Neural cell (in vitro differentiated cells): ENCODE results near the gene MIS18BP1. TPM values are rescaled to one million over a fixed set of nuclear protein-coding genes. Genes with fewer than 3 reads are reported as not detected.

Experiments used
- H2AFZ ChIP-seq: fragments of 200-600, 300-800 bp; sonication (generic), shearing (Covaris generic); 2 replicates; pipeline ENCODE4 v1.6.0; 2014; ENCODE audit warnings: low read depth, mild to moderate bottlenecking, antibody characterized with exemption, low read length, moderate library complexity
- H3F3A ChIP-seq: fragments of 200-600 bp; shearing (Covaris generic); 2 replicates; pipeline ENCODE4 v1.6.1; 2016; ENCODE audit warnings: mild to moderate bottlenecking, moderate library complexity, mixed read lengths, antibody characterized with exemption, low read length; ENCODE audit not compliant: insufficient read depth, poor library complexity, severe bottlenecking
- H3K27ac ChIP-seq: fragments of 200-600, 300-800 bp; sonication (generic), shearing (Covaris generic); 2 replicates; pipeline ENCODE4 v1.5.1; 2014; ENCODE audit warnings: mild to moderate bottlenecking, low read length, moderate library complexity
- H3K27me3 ChIP-seq: fragments of 300-800, 200-600 bp; sonication (generic), shearing (Covaris generic); 2 replicates; pipeline ENCODE4 v1.6.0; 2014; ENCODE audit warnings: mild to moderate bottlenecking, low read depth, low read length, moderate library complexity; ENCODE audit not compliant: insufficient read depth
- H3K36me3 ChIP-seq: fragments of 300-800, 200-600 bp; sonication (generic), shearing (Covaris generic); 2 replicates; pipeline ENCODE4 v1.5.1; 2014; ENCODE audit warnings: mild to moderate bottlenecking, antibody characterized with exemption, low read length, moderate library complexity; ENCODE audit not compliant: insufficient read depth
- H3K4me2 ChIP-seq: fragments of 300-800, 200-600 bp; sonication (generic), shearing (Covaris generic); 2 replicates; pipeline ENCODE4 v1.6.0; 2014; ENCODE audit warnings: mild to moderate bottlenecking, low read length
- H3K4me3 ChIP-seq: fragments of 300-800, 200-600 bp; sonication (generic), shearing (Covaris generic); 2 replicates; pipeline ENCODE4 v1.5.1; 2014; ENCODE audit warnings: mild to moderate bottlenecking, low read length, moderate library complexity
- H3K79me2 ChIP-seq: fragments of 200-600 bp; shearing (Covaris generic); replicated peaks from 2 replicates; pipeline ENCODE4 v1.6.0; 2014; ENCODE audit warnings: mild to moderate bottlenecking, low read length, moderate library complexity; ENCODE audit not compliant: insufficient read depth
- H3K9ac ChIP-seq: fragments of 300-800, 200-600 bp; sonication (generic), shearing (Covaris generic); 2 replicates; pipeline ENCODE4 v1.6.1; 2016; ENCODE audit warnings: mild to moderate bottlenecking, low read length, mixed read lengths
- H3K9me2 ChIP-seq: fragments of 200-600 bp; shearing (Covaris generic); 2 replicates; pipeline ENCODE4 v1.6.1; 2016; ENCODE audit warnings: mild to moderate bottlenecking, low read length, mixed read lengths; ENCODE audit not compliant: insufficient read depth
- H3K9me3 ChIP-seq: fragments of 200-600, 300-800 bp; sonication (generic), shearing (Covaris generic); 2 replicates; pipeline ENCODE4 v1.6.1; 2016; ENCODE audit warnings: mild to moderate bottlenecking, mixed run types, low read length, moderate library complexity, mixed read lengths
- H4K20me1 ChIP-seq: fragments of 200-600 bp; shearing (Covaris generic); 2 replicates; pipeline ENCODE4 v1.6.1; 2016; ENCODE audit warnings: mild to moderate bottlenecking, mixed run types; ENCODE audit not compliant: insufficient read depth
- EP300 ChIP-seq: fragments of 450-650 bp; conservative IDR thresholded peaks from 2 replicates; pipeline ENCODE4 v1.6.1; 2014; ENCODE audit warnings: antibody characterized with exemption, mild to moderate bottlenecking, moderate library complexity; ENCODE audit not compliant: poor library complexity, severe bottlenecking
- EZH2 ChIP-seq: fragments of 200-600, 300-800 bp; shearing (Covaris generic), sonication (generic); IDR thresholded peaks from 2 replicates; pipeline ENCODE4 v1.6.1; 2014; ENCODE audit warnings: antibody characterized with exemption, low read length, borderline replicate concordance, mild to moderate bottlenecking; ENCODE audit not compliant: insufficient read depth, poor library complexity, severe bottlenecking
- MXI1 ChIP-seq: fragments of 450-650 bp; conservative IDR thresholded peaks from 2 replicates; pipeline ENCODE4 v1.6.1; 2014; ENCODE audit warnings: antibody characterized with exemption, mild to moderate bottlenecking; ENCODE audit not compliant: poor library complexity, severe bottlenecking
- POLR2AphosphoS5 ChIP-seq: IDR thresholded peaks from 2 replicates; pipeline ENCODE4 v1.6.1; 2012
- RAD21 ChIP-seq: fragments of 450-650 bp; conservative IDR thresholded peaks from 2 replicates; pipeline ENCODE4 v1.6.1; 2014; ENCODE audit warnings: antibody characterized with exemption, mild to moderate bottlenecking, moderate library complexity
- SMC3 ChIP-seq: fragments of 450-650 bp; conservative IDR thresholded peaks from 2 replicates; pipeline ENCODE4 v1.6.1; 2014; ENCODE audit warnings: antibody characterized with exemption, mild to moderate bottlenecking, moderate library complexity; ENCODE audit not compliant: poor library complexity
- TAF1 ChIP-seq: IDR thresholded peaks from 2 replicates; pipeline ENCODE4 v1.6.1; 2012; ENCODE audit warnings: low read depth
- polyA plus RNA-seq: library from polyadenylated mRNA; depleted of rRNA; stranded (reverse); fragments of >200 nt; gene quantifications from 2 replicates; pipeline ENCODE4 v1.2.3, GENCODE V29; 2014
- TF ChIP-seq, protein P1 (sequence below): IDR thresholded peaks from 2 replicates; pipeline ENCODE4 v1.6.1; 2012; ENCODE audit warnings: borderline replicate concordance
- TF ChIP-seq, protein P2 (sequence below): fragments of 450-650 bp; IDR thresholded peaks from 2 replicates; pipeline ENCODE4 v1.5.1; 2014; ENCODE audit warnings: antibody characterized with exemption, mild to moderate bottlenecking, moderate library complexity; ENCODE audit not compliant: poor library complexity, severe bottlenecking

Gene MIS18BP1
- polyA plus RNA-seq, 1 donor from 2014 or later: 1.2 TPM

DNA sequence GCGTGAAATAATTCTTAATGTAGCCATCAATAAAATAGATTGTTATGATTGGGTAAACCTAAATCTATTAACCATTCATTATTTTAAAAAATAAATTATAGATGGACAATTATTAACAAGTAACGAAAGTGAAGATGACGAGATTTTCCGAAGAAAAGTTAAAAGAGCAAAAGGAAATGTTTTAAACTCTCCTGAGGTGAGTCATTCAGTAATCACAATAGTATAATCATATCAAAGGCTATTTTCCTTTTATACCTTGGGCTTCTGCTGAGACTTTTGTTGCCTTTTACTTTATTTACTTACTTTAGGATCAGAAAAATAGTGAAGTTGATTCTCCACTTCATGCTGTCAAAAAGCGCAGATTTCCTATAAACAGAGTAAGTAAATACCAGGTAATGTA, 71.7 kb downstream of the MIS18BP1 start:
- no peaks in the 10 kb centered on the region for H4K20me1 ChIP-seq
- H3K79me2 ChIP-seq: no peaks in the 10 kb centered on the region
- TF ChIP-seq, protein P1, sequence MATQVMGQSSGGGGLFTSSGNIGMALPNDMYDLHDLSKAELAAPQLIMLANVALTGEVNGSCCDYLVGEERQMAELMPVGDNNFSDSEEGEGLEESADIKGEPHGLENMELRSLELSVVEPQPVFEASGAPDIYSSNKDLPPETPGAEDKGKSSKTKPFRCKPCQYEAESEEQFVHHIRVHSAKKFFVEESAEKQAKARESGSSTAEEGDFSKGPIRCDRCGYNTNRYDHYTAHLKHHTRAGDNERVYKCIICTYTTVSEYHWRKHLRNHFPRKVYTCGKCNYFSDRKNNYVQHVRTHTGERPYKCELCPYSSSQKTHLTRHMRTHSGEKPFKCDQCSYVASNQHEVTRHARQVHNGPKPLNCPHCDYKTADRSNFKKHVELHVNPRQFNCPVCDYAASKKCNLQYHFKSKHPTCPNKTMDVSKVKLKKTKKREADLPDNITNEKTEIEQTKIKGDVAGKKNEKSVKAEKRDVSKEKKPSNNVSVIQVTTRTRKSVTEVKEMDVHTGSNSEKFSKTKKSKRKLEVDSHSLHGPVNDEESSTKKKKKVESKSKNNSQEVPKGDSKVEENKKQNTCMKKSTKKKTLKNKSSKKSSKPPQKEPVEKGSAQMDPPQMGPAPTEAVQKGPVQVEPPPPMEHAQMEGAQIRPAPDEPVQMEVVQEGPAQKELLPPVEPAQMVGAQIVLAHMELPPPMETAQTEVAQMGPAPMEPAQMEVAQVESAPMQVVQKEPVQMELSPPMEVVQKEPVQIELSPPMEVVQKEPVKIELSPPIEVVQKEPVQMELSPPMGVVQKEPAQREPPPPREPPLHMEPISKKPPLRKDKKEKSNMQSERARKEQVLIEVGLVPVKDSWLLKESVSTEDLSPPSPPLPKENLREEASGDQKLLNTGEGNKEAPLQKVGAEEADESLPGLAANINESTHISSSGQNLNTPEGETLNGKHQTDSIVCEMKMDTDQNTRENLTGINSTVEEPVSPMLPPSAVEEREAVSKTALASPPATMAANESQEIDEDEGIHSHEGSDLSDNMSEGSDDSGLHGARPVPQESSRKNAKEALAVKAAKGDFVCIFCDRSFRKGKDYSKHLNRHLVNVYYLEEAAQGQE: no peak
- TF ChIP-seq TAF1 (no peak), EP300 (no peak), RAD21 (no peak), SMC3 (no peak), EZH2 (no peak), POLR2AphosphoS5 (no peak), MXI1 (no peak)
- TF ChIP-seq, protein P2, sequence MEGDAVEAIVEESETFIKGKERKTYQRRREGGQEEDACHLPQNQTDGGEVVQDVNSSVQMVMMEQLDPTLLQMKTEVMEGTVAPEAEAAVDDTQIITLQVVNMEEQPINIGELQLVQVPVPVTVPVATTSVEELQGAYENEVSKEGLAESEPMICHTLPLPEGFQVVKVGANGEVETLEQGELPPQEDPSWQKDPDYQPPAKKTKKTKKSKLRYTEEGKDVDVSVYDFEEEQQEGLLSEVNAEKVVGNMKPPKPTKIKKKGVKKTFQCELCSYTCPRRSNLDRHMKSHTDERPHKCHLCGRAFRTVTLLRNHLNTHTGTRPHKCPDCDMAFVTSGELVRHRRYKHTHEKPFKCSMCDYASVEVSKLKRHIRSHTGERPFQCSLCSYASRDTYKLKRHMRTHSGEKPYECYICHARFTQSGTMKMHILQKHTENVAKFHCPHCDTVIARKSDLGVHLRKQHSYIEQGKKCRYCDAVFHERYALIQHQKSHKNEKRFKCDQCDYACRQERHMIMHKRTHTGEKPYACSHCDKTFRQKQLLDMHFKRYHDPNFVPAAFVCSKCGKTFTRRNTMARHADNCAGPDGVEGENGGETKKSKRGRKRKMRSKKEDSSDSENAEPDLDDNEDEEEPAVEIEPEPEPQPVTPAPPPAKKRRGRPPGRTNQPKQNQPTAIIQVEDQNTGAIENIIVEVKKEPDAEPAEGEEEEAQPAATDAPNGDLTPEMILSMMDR: no peak
- no peaks in the 10 kb centered on the region for H3K36me3 ChIP-seq
- H3K27me3 ChIP-seq: no peaks in the 10 kb centered on the region
- no peak overlapping the region for H3K4me3 ChIP-seq
- no peaks in the 10 kb centered on the region for H3K9me3 ChIP-seq
- no peaks in the 10 kb centered on the region for H3K9me2 ChIP-seq
- no peak overlapping the region for H3K9ac ChIP-seq
- H3K27ac ChIP-seq: no peak overlapping the region
- no peak overlapping the region for H2AFZ ChIP-seq
- H3K4me2 ChIP-seq: no peak overlapping the region
- H3F3A ChIP-seq: no peaks in the 10 kb centered on the region

DNA sequence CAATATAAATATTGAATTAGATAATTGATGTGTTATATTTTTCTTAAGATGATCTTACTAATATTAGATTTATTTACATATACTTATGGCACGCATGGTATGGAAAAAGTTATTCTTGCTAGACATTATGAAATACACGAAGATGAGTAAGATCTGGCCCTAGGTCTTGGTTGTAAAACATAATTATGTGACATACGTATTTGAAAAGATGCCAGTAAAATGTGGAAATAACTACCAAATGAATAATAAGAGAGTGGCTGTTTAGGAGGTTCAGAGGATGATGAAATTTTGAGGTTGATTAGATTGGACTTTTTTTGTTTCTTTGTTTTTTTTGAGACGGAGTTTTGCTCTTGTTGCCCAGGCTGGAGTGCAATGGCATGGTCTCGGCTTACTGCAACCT, 75.9 kb downstream of the MIS18BP1 start:
- Histone ChIP-seq H3K4me3 (no peak overlapping the region), H3K9me3 (no peaks in the 10 kb centered on the region), H2AFZ (no peak overlapping the region), H3K27ac (no peak overlapping the region), H3K27me3 (no peaks in the 10 kb centered on the region), H3K9ac (no peak overlapping the region), H3F3A (no peaks in the 10 kb centered on the region), H3K4me2 (no peak overlapping the region), H3K9me2 (no peaks in the 10 kb centered on the region), H3K79me2 (no peaks in the 10 kb centered on the region), H4K20me1 (no peaks in the 10 kb centered on the region), H3K36me3 (no peaks in the 10 kb centered on the region)
- TF ChIP-seq, protein P1: no peak
- TF ChIP-seq, protein P2: no peak
- TF ChIP-seq TAF1 (no peak), RAD21 (no peak), EP300 (no peak), MXI1 (no peak)
